Mesodermal cell (in vitro differentiated cells): Measurements from ENCODE around the gene ANTXR2. TPM values are rescaled to one million over a fixed set of nuclear protein-coding genes. Genes with fewer than 3 reads are reported as not detected.
"Not testable (repeated sequence)": the region's sequence is repeated elsewhere in the genome, so short reads cannot be mapped to it uniquely, and the experiment has no call there.

ENCODE experiments used
- H3K27ac ChIP-seq: 2 replicates; pipeline ENCODE4 v1.7.0; 2013; ENCODE audit warnings: mild to moderate bottlenecking, low read depth, low read length, moderate library complexity; ENCODE audit not compliant: severe bottlenecking
- H3K36me3 ChIP-seq: 2 replicates; pipeline ENCODE4 v1.7.1; 2013; ENCODE audit warnings: mild to moderate bottlenecking, low read length, moderate library complexity; ENCODE audit not compliant: control insufficient read depth, insufficient read depth
- H3K4me1 ChIP-seq: one replicate; pipeline ENCODE4 v1.7.1; 2013; ENCODE audit warnings: mild to moderate bottlenecking, low read length; ENCODE audit not compliant: insufficient read depth, control insufficient read depth, poor library complexity, severe bottlenecking
- H3K4me3 ChIP-seq: 2 replicates; pipeline ENCODE4 v1.7.0; 2013; ENCODE audit warnings: low read length, control low read depth, mild to moderate bottlenecking; ENCODE audit not compliant: insufficient read depth, poor library complexity, severe bottlenecking; ENCODE audit errors: extremely low read depth
- H3K9me3 ChIP-seq: 2 replicates; pipeline ENCODE4 v1.7.1; 2013; ENCODE audit warnings: mild to moderate bottlenecking, low read length, moderate library complexity; ENCODE audit not compliant: control insufficient read depth
- WGBS, 2 experiments: methylation state at CpG; one replicate each; pipeline ENCODE4 v1.1.5; 2013; ENCODE audit warnings: missing lambda C conversion rate in 2 of 2; ENCODE audit not compliant: insufficient coverage in 2 of 2; 5-methylcytosine and 5-hydroxymethylcytosine counted together
- polyA plus RNA-seq, 2 experiments: library from polyadenylated mRNA; stranded (reverse); fragments of 50-300 nt; gene quantifications; one replicate each; pipeline ENCODE4 v1.2.3, GENCODE V29; 2013

ANTXR2 gene
- 149 TPM for polyA plus RNA-seq (2013, experiment 1 of 2)
- polyA plus RNA-seq (2013, experiment 2 of 2), result 161 TPM

GRCh38 chr4:80072744-80073472 is at the start of gene ANTXR2:
ANTXR2 (minus strand) TSS chr4:80073229; CDS start chr4:80072560, 669 bp downstream.
- 1% methylated on average over 39 to 50 of the region's 52 CpGs for WGBS, 2 experiments
- no peaks in the 10 kb centered on the region for H3K9me3 ChIP-seq
- peaks cover 25% of the 10 kb centered on the region for H3K4me1 ChIP-seq
- peak within 1 kb of the TSS; percentile 93 for H3K27ac ChIP-seq
- peak within 1 kb of the TSS; percentile 87 for H3K4me3 ChIP-seq
- peaks cover 23% of the 10 kb centered on the region for H3K36me3 ChIP-seq

DNA sequence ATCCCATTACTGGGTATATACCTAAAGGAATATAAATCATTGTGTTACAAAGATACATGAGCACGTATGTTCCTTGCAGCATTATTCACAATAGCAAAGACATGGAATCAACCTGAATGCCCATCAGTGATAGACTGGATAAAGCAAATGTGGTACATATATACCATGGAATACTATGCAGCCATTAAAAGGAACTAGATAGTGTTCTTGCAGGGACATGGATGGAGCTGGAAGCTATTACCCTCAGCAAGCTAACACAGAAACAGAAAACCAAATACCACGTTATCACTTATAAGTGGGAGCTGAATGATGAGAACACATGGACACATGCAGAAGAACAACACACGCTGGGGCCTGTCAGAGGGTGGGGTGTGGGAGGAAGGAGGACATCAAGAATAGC is 48.8 kb upstream of the ANTXR2 start:
- H3K9me3 ChIP-seq, H3K27ac ChIP-seq, H3K36me3 ChIP-seq, H3K4me3 ChIP-seq: not testable (repeated sequence)
- 100% methylated on average over 1 of the region's 3 CpGs for WGBS, 2 experiments
- peaks cover 20% of the 10 kb centered on the region for H3K4me1 ChIP-seq

- not testable (repeated sequence) for H3K4me3 ChIP-seq, H3K27ac ChIP-seq, H3K9me3 ChIP-seq, H3K36me3 ChIP-seq
- WGBS, 2 experiments, result 61 to 88% methylated on average over 1 to 2 of the region's 3 CpGs
- H3K4me1 ChIP-seq, result peaks cover 22% of the 10 kb centered on the region
These were observed 46.6 kb upstream of the ANTXR2 start for GRCh38 chr4:80119620-80120019.

DNA sequence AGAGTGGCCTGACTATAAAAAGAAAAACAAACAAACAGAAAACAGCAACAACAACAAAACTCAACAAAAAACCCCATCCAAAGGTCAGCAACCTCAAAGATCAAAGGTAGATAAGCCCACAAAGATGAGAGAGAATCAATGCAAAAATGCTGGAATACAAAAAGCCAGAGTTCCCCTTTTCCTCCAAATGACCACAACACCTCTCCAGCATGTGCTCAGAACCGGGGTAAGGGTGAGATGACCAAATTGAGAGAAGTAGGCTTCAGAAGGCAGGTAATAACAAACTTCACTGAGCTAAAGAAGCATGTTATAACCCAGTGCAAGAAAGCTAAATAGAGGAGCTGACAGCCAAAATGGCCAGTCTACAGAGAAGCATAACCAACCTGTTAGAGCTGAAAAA is 43.5 kb upstream of the ANTXR2 start:
- no CpG with 5 or more reads among the region's 1 CpG for WGBS, 2 experiments
- no peaks in the 10 kb centered on the region for H3K36me3 ChIP-seq
- no peaks in the 10 kb centered on the region for H3K9me3 ChIP-seq
- peaks cover 36% of the 10 kb centered on the region for H3K4me1 ChIP-seq
- H3K4me3 ChIP-seq, result no peak overlapping the region
- no peak overlapping the region for H3K27ac ChIP-seq

GRCh38 chr4:80115368-80116181 is 42.5 kb upstream of the ANTXR2 start:
- H3K9me3 ChIP-seq, result no peaks in the 10 kb centered on the region
- H3K36me3 ChIP-seq, result no peaks in the 10 kb centered on the region
- H3K27ac ChIP-seq, result peak overlapping the region; percentile 71
- H3K4me3 ChIP-seq, result no peak overlapping the region
- 98% methylated on average over 5 to 8 of the region's 8 CpGs for WGBS, 2 experiments
- H3K4me1 ChIP-seq, result peaks cover 36% of the 10 kb centered on the region

DNA sequence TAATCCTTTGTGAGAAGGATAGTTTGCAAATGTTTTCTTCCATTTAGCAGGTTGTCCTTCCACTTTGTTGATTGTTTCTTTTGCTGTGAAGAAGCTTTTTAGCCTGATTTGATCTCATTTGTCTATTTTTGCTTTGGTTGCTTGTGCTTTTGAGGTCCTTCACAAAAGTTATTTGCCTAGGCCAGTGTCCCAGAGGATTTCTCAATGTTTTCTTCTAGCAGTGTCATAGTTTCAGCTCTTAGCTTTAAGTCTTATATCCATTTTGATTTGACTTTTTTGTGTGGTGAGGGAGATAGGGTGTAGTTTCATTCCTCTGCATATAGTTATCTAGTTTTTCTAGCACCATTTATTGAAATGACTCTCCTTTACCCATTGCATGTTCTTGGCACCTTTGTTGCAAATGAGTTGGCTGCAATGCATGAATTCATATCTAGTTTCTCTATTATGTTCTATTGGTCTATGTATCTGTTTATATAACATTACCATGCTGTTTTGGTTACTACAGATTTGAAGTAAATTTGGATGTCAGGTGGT is 41.8 kb upstream of the ANTXR2 start:
- H3K4me3 ChIP-seq, result no peak overlapping the region
- H3K27ac ChIP-seq, result peak overlapping the region; percentile 71
- H3K4me1 ChIP-seq, result peaks cover 36% of the 10 kb centered on the region
- H3K36me3 ChIP-seq, result no peaks in the 10 kb centered on the region
- H3K9me3 ChIP-seq, result no peaks in the 10 kb centered on the region

DNA sequence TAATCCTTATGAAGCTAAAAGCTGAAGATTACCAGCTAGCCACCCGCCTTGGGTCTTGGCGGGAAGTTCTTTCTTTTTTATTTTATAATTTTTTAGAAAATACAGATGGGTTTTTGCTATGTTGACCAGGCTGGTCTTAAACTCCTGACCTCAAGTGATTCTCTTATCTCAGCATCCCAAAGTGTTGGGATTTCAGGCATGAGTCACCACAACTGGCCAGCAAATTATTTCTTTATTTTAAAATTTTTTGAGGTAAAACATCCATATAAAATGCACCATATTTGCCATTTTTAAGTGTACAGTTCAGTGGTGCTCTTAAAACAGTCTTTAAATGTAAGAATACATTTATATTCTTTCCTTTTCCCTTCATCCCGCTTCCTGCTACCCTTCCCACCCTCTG is 40.6 kb upstream of the ANTXR2 start:
- H3K4me1 ChIP-seq, result peaks cover 36% of the 10 kb centered on the region
- 100% methylated on average over 1 of the region's 3 CpGs; no CpG with 5 or more reads in 1 of the 2 experiments for WGBS, 2 experiments
- H3K4me3 ChIP-seq, result no peak overlapping the region
- no peaks in the 10 kb centered on the region for H3K36me3 ChIP-seq
- no peaks in the 10 kb centered on the region for H3K9me3 ChIP-seq
- no peak overlapping the region for H3K27ac ChIP-seq

- no peak overlapping the region for H3K4me3 ChIP-seq
- peaks cover 36% of the 10 kb centered on the region for H3K4me1 ChIP-seq
- H3K36me3 ChIP-seq, result no peaks in the 10 kb centered on the region
- no CpG with 5 or more reads among the region's 3 CpGs for WGBS, 2 experiments
- no peaks in the 10 kb centered on the region for H3K9me3 ChIP-seq
- no peak overlapping the region for H3K27ac ChIP-seq
These were observed 39.2 kb upstream of the ANTXR2 start for GRCh38 chr4:80112236-80112635.

GRCh38 chr4:80111276-80111675 is 38.2 kb upstream of the ANTXR2 start:
- Histone ChIP-seq H3K4me3 (no peak overlapping the region), H3K36me3 (no peaks in the 10 kb centered on the region), H3K9me3 (no peaks in the 10 kb centered on the region), H3K4me1 (peaks cover 31% of the 10 kb centered on the region), H3K27ac (no peak overlapping the region)

GRCh38 chr4:80107374-80107773 is 34.3 kb upstream of the ANTXR2 start:
- no peaks in the 10 kb centered on the region for H3K4me1 ChIP-seq
- no peaks in the 10 kb centered on the region for H3K9me3 ChIP-seq
- WGBS, 2 experiments, result 100% methylated on average over 1 of the region's 1 CpG; no CpG with 5 or more reads in 1 of the 2 experiments
- H3K4me3 ChIP-seq, result no peak overlapping the region
- no peak overlapping the region for H3K27ac ChIP-seq
- no peaks in the 10 kb centered on the region for H3K36me3 ChIP-seq

DNA sequence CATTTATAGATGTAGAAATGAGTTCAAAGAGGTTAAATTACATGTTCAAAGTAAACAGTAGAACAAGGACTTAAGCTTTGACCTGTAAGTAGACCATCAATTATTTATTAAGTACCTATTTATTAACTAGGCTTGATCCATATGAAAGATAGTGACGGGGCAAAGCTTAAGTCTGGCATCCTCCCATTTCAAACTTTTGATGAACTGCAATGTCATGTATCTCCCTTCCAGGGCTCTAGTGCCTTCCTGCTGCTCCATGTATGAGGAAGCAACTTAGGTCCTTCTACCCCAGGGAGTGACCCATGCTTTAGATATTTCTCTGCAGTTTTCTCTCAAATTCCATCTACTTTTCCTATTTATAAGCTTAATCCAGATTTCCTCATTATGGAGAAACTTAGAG is 31.9 kb upstream of the ANTXR2 start:
- Histone ChIP-seq H3K36me3 (no peaks in the 10 kb centered on the region), H3K4me1 (no peaks in the 10 kb centered on the region), H3K27ac (no peak overlapping the region), H3K4me3 (no peak overlapping the region), H3K9me3 (no peaks in the 10 kb centered on the region)
- WGBS, 2 experiments, result no CpG with 5 or more reads among the region's 1 CpG
